NT2/D1 (cell line): ENCODE data around the gene HAGH.

Source experiments
- YY1 ChIP-seq: IDR thresholded peaks from 2 replicates; pipeline ENCODE4 v1.6.1; 2011; ENCODE audit not compliant: insufficient read length, insufficient read depth
- ZNF274 ChIP-seq: IDR thresholded peaks from 2 replicates; pipeline ENCODE4 v1.6.1; 2011; ENCODE audit warnings: mild to moderate bottlenecking, low read depth, low read length

- no peak for TF ChIP-seq ZNF274
- TF ChIP-seq YY1: no peak
These were observed 52.2 kb downstream of the HAGH start for GRCh38 chr16:1774448-1774780.
